Esophagus muscularis mucosa (tissue), 4 donors: Measurements from ENCODE around the gene LUZP1. TPM values are rescaled to one million over a fixed set of nuclear protein-coding genes. Genes with fewer than 3 reads are reported as not detected.
"Not testable (repeated sequence)": the region's sequence is repeated elsewhere in the genome, so short reads cannot be mapped to it uniquely, and the experiment has no call there.

Experiments
- DNase-seq: peaks from one replicate; pipeline ENCODE4 v3.0.0-alpha.2; 2017; ENCODE audit errors: extremely low spot score
- H3K27ac ChIP-seq, 4 donors: fragments of 200-600 bp; sonication (generic); replicated peaks in 1 of 4; 1 replicate in 3 of 4; 2 replicates in 1 of 4; pipeline ENCODE4 v1.5.1; 2016 to 2019; ENCODE audit warnings: mild to moderate bottlenecking in 1 of 4
- H3K27me3 ChIP-seq, 4 donors: fragments of 200-600 bp; sonication (generic); one replicate each; pipeline versions ENCODE4 v1.5.1 to v1.6.0; 2016 to 2019
- H3K36me3 ChIP-seq, 4 donors: fragments of 200-600 bp; sonication (generic); one replicate each; pipeline ENCODE4 v1.5.1; 2016 to 2019
- H3K4me1 ChIP-seq, 4 donors: fragments of 200-600 bp; sonication (generic); one replicate each; pipeline ENCODE4 v1.5.1; 2016 to 2019
- H3K4me3 ChIP-seq, 4 donors: fragments of 200-600 bp; sonication (generic); 1 replicate in 2 of 4; 2 replicates in 2 of 4; pipeline ENCODE4 v1.5.1; 2016 to 2019; ENCODE audit warnings: mild to moderate bottlenecking in 4 of 4, moderate library complexity in 1 of 4
- H3K9me3 ChIP-seq, 4 donors: fragments of 200-600 bp; sonication (generic); 1 replicate in 3 of 4; 2 replicates in 1 of 4; pipeline ENCODE4 v1.5.1; 2016 to 2019
- CTCF ChIP-seq, 3 experiments: fragments of 200-600 bp in 2 of 3; fragments of 450-650 bp in 1 of 3; sonication (generic) in 2 of 3; IDR thresholded peaks; one replicate each; pipeline ENCODE4 v1.5.1; 2017 to 2019; ENCODE audit warnings: antibody characterized with exemption in 3 of 3, mild to moderate bottlenecking in 2 of 3, moderate library complexity in 1 of 3
- EP300 ChIP-seq: sonication (generic); formaldehyde crosslinking; IDR thresholded peaks from one replicate; pipeline ENCODE4 v1.6.1; 2017; ENCODE audit warnings: antibody characterized with exemption
- POLR2A ChIP-seq: fragments of 450-650 bp; IDR thresholded peaks from one replicate; pipeline ENCODE4 v1.6.1; 2017; ENCODE audit warnings: antibody characterized with exemption, moderate library complexity, mild to moderate bottlenecking, low read depth
- POLR2AphosphoS5 ChIP-seq, 2 donors: sonication (generic); formaldehyde crosslinking; IDR thresholded peaks; one replicate each; pipeline ENCODE4 v1.6.1; 2017; ENCODE audit warnings: antibody characterized with exemption in 2 of 2
- whole genome bisulfite sequencing: methylation state at CpG from one replicate; pipeline ENCODE4 v1.1.5; 2018; 5-methylcytosine and 5-hydroxymethylcytosine counted together
- intact Hi-C: fragments of 100-400 bp; cut with DNase I; formaldehyde crosslinking; loops from one replicate; pipeline ENCODE4 v1.15.1; 2023
- total RNA-seq, 4 donors: library from RNA; depleted of rRNA; stranded (reverse); fragments of >200 nt; gene quantifications; one replicate each; pipeline versions ENCODE4 v1.1.0 to v1.2.1, GENCODE V29; 2016

The LUZP1 gene
- total RNA-seq, 4 donors from 2014 or later: 23.4 to 34.4 (median 27.3) TPM

- intact Hi-C loops: no loop called here
Measured at GRCh38 chr1:23209770-23210169, 41.1 kb upstream of the LUZP1 start.

GRCh38 chr1:23208527-23208926, 39.9 kb upstream of the LUZP1 start:
- Histone ChIP-seq H3K9me3 (no peaks in the 10 kb centered on the region), H3K4me3 (no peak overlapping the region), H3K4me1 (no peaks in the 10 kb centered on the region), H3K27me3 (peaks cover 0 to 71% (median 2%) of the 10 kb centered on the region in 4 donors), H3K36me3 (no peaks in the 10 kb centered on the region), H3K27ac (no peak overlapping the region)
- 96% methylated on average over 2 of the region's 2 CpGs for WGBS
- no peak for DNase-seq
- TF ChIP-seq CTCF (IDR thresholded peaks at IDR 0.05) (no peak), POLR2AphosphoS5 (IDR thresholded peaks at IDR 0.05) (no peak), POLR2A (no peak), EP300 (no peak)
- intact Hi-C loops: no loop called here

More at GRCh38 chr1:23209770-23210169, 41.1 kb upstream of the LUZP1 start:
- 77% methylated on average over 4 of the region's 4 CpGs for WGBS
- Histone ChIP-seq H3K27ac (no peak overlapping the region), H3K36me3 (no peaks in the 10 kb centered on the region), H3K27me3 (peaks cover 0 to 84% (median 4%) of the 10 kb centered on the region in 4 donors), H3K9me3 (no peaks in the 10 kb centered on the region), H3K4me1 (no peaks in the 10 kb centered on the region), H3K4me3 (no peak overlapping the region)
- no peak for DNase-seq
- TF ChIP-seq CTCF (IDR thresholded peaks at IDR 0.05) (no peak), POLR2AphosphoS5 (IDR thresholded peaks at IDR 0.05) (no peak), POLR2A (no peak)

- H3K4me3 ChIP-seq, H3K4me1 ChIP-seq, H3K36me3 ChIP-seq, intact Hi-C loops, DNase-seq, H3K27ac ChIP-seq, H3K9me3 ChIP-seq: not testable (repeated sequence)
- H3K27me3 ChIP-seq: peaks cover 0 to 63% (median 2%) of the 10 kb centered on the region in 4 donors
- 95% methylated on average over 8 of the region's 8 CpGs for WGBS
Measured at GRCh38 chr1:23207733-23208132, 39.1 kb upstream of the LUZP1 start.

GRCh38 chr1:23202263-23202749, 33.6 kb upstream of the LUZP1 start:
- Histone ChIP-seq H3K27me3 (peaks cover 0 to 28% (median 0%) of the 10 kb centered on the region in 4 donors), H3K4me3 (no peak overlapping the region), H3K27ac (no peak overlapping the region), H3K36me3 (no peaks in the 10 kb centered on the region), H3K9me3 (no peaks in the 10 kb centered on the region), H3K4me1 (no peaks in the 10 kb centered on the region)
- intact Hi-C loops: no loop called here
- 44% methylated on average over 2 of the region's 3 CpGs for WGBS
- TF ChIP-seq POLR2A (no peak), POLR2AphosphoS5 (IDR thresholded peaks at IDR 0.05) (no peak), CTCF (IDR thresholded peaks at IDR 0.05) (no peak), EP300 (no peak)
- no peak for DNase-seq

- TF ChIP-seq EP300: no peak
- no peak for TF ChIP-seq POLR2A
- no peak for TF ChIP-seq POLR2AphosphoS5 (IDR thresholded peaks at IDR 0.05)
- TF ChIP-seq CTCF (IDR thresholded peaks at IDR 0.05): no peak
- Histone ChIP-seq H3K4me1 (no peaks in the 10 kb centered on the region), H3K36me3 (no peaks in the 10 kb centered on the region), H3K27me3 (peaks cover 0 to 13% (median 0%) of the 10 kb centered on the region in 4 donors), H3K9me3 (no peaks in the 10 kb centered on the region), H3K4me3 (no peak overlapping the region), H3K27ac (no peak overlapping the region)
- intact Hi-C loops: no loop called here
- 71% methylated on average over 1 of the region's 1 CpG for WGBS
- DNase-seq: no peak
Measured at GRCh38 chr1:23200883-23201282, 32.2 kb upstream of the LUZP1 start.
